ENCODE measurements around the gene MYL6.

DNA sequence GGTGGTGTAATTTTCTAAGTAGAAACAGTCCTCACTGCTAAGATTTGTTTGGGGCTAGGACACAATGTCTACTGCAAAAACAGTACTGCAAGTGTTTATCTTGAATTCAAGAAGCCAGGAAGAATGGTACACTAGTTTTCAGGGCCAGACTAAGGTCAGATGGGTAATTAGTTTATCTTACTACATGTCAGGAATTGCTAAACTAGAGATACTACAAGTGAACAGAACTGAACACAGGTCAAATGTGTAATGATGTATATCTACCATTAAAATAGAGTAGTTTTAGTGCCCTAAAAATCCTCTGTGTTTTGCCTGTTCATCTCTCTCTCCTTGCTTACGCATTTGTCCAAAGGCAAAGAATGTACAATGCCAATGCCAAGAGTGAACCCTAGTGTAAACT, 44.1 kb upstream of the MYL6 start:
- no peak for TF ChIP-seq EZH2 (IDR thresholded peaks at IDR 0.05; ENCODE audit: borderline replicate concordance, low read depth, low read length, poor library complexity, severe bottlenecking)
- TF ChIP-seq, protein P1, sequence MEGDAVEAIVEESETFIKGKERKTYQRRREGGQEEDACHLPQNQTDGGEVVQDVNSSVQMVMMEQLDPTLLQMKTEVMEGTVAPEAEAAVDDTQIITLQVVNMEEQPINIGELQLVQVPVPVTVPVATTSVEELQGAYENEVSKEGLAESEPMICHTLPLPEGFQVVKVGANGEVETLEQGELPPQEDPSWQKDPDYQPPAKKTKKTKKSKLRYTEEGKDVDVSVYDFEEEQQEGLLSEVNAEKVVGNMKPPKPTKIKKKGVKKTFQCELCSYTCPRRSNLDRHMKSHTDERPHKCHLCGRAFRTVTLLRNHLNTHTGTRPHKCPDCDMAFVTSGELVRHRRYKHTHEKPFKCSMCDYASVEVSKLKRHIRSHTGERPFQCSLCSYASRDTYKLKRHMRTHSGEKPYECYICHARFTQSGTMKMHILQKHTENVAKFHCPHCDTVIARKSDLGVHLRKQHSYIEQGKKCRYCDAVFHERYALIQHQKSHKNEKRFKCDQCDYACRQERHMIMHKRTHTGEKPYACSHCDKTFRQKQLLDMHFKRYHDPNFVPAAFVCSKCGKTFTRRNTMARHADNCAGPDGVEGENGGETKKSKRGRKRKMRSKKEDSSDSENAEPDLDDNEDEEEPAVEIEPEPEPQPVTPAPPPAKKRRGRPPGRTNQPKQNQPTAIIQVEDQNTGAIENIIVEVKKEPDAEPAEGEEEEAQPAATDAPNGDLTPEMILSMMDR (conservative IDR thresholded peaks at IDR 0.05; ENCODE audit: low read depth, low read length) = no peak
